ENCODE results near the gene SDF2L1. TPM values are rescaled to one million over a fixed set of nuclear protein-coding genes. Genes with fewer than 3 reads are reported as not detected.
"Not testable (repeated sequence)": the region's sequence is repeated elsewhere in the genome, so short reads cannot be mapped to it uniquely, and the experiment has no call there.

Gene SDF2L1
- total RNA-seq, 1 donor = 22.0 TPM

DNA sequence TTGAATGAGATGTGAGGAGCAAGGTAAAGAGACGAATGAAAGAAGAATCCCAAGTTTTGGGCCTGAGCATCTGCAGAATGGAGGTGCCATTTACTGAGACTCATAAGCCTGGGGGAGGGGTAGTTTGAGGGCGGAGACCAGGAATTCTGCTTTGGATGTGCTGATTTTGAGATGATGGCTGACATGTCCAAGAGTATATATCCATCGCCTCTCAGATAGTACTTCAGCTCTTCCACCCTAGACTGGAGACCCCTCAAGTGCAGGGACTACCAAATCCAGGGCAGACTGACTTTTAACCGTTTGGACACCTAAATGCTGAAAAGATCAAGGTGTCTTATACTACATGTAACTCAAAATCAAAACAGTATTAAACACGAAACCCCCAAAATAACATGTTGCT lies 1.3 kb upstream of the SDF2L1 start:
- H3K4me3 ChIP-seq (ENCODE audit: low read depth, low read length) = no peak overlapping the region
- TF ChIP-seq, protein P1, sequence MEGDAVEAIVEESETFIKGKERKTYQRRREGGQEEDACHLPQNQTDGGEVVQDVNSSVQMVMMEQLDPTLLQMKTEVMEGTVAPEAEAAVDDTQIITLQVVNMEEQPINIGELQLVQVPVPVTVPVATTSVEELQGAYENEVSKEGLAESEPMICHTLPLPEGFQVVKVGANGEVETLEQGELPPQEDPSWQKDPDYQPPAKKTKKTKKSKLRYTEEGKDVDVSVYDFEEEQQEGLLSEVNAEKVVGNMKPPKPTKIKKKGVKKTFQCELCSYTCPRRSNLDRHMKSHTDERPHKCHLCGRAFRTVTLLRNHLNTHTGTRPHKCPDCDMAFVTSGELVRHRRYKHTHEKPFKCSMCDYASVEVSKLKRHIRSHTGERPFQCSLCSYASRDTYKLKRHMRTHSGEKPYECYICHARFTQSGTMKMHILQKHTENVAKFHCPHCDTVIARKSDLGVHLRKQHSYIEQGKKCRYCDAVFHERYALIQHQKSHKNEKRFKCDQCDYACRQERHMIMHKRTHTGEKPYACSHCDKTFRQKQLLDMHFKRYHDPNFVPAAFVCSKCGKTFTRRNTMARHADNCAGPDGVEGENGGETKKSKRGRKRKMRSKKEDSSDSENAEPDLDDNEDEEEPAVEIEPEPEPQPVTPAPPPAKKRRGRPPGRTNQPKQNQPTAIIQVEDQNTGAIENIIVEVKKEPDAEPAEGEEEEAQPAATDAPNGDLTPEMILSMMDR (IDR thresholded peaks at IDR 0.05; ENCODE audit: insufficient read depth, low read depth, low read length) = no peak
- no peak for DNase-seq (ENCODE audit: low read depth)

DNA sequence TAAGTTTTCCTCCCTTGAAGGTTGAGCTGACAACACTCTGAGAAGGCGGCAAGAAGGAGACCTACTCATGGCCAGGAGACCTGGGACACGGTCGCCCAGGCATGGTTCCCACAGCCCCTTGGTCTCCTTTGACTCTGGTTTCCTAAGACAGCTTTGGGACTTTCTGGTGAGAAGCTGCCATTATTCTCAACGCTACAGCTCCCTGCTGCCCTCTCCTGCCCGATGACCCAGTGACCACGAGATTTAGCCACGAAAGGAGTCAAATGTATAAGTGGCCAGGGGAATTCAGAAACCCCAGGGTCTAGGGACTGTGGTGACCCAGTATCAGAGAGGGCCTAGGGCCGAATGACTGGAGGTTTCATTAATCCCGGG lies 699 bp upstream of the SDF2L1 start:
- peak; percentile 66 for DNase-seq (ENCODE audit: low read depth)
- H3K4me3 ChIP-seq (ENCODE audit: low read depth, low read length) = peak overlapping the region; percentile 59
- TF ChIP-seq, protein P1 (IDR thresholded peaks at IDR 0.05; ENCODE audit: insufficient read depth, low read depth, low read length) = peak; percentile 50

DNA sequence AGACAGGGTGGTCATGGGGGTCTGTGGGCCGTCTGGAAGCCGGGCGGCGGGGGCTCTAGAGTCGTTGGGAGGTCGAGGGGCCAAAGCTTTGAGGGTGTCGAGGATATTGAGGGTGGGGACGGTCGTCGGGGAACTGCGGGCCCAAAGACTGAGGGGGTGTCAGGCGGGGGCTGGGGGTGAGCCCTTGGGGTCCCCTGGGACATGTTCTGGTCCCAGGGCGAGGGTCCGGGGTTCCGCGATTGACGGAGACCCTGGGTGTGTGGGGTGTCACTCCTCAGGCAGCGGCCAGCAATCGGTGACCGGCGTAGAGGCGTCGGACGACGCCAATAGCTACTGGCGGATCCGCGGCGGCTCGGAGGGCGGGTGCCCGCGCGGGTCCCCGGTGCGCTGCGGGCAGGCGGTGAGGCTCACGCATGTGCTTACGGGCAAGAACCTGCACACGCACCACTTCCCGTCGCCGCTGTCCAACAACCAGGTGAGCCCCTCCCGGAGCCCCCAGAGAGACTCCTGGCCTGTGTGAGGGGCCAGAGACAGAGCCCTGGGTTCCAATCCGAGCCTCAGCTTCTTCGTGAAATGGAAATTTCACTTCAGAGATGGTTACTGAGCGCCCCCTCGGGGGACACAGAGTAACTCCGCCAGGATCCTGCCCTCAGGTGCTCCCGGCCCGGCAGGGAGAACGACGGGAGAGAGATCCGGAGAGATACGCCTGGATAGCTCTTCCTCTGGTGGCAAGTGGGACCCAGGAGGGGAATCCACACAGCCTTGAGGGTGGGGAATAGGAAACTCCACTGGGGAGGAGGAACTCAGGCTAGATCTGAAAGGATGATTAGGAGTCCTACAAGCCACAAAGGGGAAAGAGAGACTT lies 714 bp downstream of the SDF2L1 start:
- H3K4me3 ChIP-seq (ENCODE audit: low read depth, low read length) = peak overlapping the region; percentile 86
- TF ChIP-seq, protein P1 (IDR thresholded peaks at IDR 0.05; ENCODE audit: insufficient read depth, low read depth, low read length) = peak; percentile 63
- DNase-seq (ENCODE audit: low read depth) = peak; percentile 60

DNA sequence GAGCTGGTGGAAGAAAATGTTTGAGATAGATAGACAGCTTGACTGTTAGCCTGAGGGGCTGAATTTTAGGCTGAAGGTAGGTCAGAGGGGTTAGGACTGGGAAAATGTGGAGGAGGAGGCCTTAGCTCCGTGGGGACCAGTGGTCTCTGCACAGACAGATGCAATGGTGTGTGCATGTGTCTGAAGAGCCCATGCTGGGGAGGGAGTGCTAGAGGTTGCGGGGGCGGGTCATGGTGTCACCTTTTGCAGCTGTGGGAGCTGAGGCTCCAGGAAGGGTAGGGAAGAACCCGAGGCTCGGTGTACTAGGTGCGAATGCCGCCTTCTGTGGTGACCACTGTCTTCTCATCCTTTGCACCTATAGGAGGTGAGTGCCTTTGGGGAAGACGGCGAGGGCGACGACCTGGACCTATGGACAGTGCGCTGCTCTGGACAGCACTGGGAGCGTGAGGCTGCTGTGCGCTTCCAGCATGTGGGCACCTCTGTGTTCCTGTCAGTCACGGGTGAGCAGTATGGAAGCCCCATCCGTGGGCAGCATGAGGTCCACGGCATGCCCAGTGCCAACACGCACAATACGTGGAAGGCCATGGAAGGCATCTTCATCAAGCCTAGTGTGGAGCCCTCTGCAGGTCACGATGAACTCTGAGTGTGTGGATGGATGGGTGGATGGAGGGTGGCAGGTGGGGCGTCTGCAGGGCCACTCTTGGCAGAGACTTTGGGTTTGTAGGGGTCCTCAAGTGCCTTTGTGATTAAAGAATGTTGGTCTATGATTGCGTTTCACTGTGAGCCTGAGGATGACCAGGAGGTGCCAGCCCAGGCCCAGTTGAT lies 1.6 kb downstream of the SDF2L1 start:
- DNase-seq (ENCODE audit: low read depth) = no peak
- TF ChIP-seq, protein P1 (IDR thresholded peaks at IDR 0.05; ENCODE audit: insufficient read depth, low read depth, low read length) = no peak
- peak overlapping the region; percentile 86 for H3K4me3 ChIP-seq (ENCODE audit: low read depth, low read length)

DNA sequence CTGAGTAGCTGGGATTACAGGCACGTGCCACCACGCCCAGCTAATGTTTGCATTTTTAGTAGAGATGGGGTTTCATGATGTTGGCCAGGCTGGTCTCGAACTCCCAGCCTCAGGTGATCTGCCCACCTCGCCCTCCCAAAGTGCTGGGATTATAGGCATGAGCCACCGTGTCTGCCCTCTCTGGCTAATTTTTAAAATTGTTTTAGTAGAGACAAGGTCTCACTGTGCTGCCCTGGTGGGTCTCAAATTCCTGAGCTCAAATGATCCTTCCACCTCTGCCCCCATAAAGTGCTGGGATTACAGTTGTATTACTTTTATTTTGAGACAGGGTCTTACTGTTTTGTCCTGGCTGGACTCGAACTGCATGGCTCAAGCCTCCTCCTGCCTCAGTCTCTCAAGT lies 3.4 kb downstream of the SDF2L1 start:
- DNase-seq (ENCODE audit: low read depth); H3K4me3 ChIP-seq (ENCODE audit: low read depth, low read length): not testable (repeated sequence)

DNA sequence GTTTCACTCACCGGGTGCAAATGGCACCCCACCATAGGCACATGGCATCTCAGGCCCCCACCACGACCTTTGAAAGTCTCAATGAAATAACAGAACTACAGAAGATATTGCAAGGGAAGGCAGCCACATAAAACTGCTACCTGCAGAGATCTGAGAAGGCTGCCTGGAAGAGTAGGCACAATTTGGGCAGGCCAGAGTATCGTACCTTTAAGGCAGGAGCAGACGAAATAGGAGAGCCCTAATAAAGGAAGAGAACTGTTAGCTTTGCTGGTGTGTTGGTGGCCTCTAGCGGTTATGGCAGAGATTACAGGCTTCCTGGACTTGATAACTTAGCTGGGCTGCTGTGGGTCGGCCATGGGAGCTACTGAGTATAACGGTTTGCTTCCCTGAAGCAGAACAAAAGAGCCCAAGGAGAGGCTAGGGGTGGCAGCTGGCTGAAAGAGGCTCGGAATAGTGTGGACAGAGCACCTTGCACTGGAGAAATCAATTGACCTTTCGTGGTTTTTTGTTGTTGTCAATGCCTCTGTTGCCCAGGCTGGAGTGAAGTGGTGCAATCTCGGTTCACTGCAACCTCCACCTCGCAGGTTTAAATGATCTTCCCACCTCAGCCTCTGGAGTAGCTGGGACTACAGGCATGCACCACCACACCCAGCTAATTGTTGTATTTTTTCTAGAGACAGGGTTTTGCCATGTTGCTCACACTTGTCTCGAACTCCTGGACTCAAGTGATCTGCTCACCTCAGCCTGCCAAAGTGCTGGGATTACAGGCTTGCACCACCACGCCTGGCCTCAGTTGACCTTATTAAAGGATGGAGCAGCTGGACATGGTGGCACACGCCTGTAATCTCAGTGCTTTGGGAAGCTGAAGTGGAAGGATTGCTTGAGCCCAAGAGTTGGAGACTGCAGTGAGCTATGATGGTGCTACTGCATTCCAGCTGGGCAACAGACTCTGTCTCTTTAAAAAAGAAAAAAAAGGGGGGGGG lies 4.8 kb downstream of the SDF2L1 start:
- no peak overlapping the region for H3K4me3 ChIP-seq (ENCODE audit: low read depth, low read length)
- TF ChIP-seq, protein P1 (IDR thresholded peaks at IDR 0.05; ENCODE audit: insufficient read depth, low read depth, low read length) = peak; percentile 95
- peak; percentile 81 for DNase-seq (ENCODE audit: low read depth)
